PC-3 (cell line): ENCODE measurements around the gene FYN. TPM values are rescaled to one million over a fixed set of nuclear protein-coding genes. Genes with fewer than 3 reads are reported as not detected.

Experiments
- ATAC-seq: fragments of 200-7000 bp; cut with Tn5 transposase; 2 replicates; pipeline ENCODE4 v1.9.1; 2020; ENCODE audit warnings: mild to moderate bottlenecking, moderate library complexity
- BruUV-seq: library from RNA; stranded (reverse); fragments of 400-500 nt; replicated peaks from 2 replicates; lab custom pipeline; 2021; lab: Mats Ljungman, UMichigan
- CTCF ChIA-PET: fragments of 300-600 bp; sonication (Branson Sonifier 250); formaldehyde crosslinking; loops from one replicate; lab custom pipeline; 2022; ENCODE audit warnings: antibody characterized with exemption; lab: Charles Lee
- POLR2A ChIA-PET: fragments of 300-600 bp; sonication (Branson Sonifier 250); formaldehyde crosslinking; loops from one replicate; lab custom pipeline; 2022; ENCODE audit warnings: antibody characterized with exemption; ENCODE audit not compliant: unreplicated experiment; lab: Charles Lee
- DNase-seq: peaks from one replicate; pipeline ENCODE4 v3.0.0-alpha.2; 2015
- H2AFZ ChIP-seq: fragments of 300-600 bp; sonication (generic); 2 replicates; pipeline ENCODE4 v1.6.0; 2016; ENCODE audit warnings: antibody characterized with exemption, low read length
- H3F3A ChIP-seq: fragments of 300-600 bp; sonication (generic); one replicate; pipeline ENCODE4 v1.6.0; 2017; ENCODE audit warnings: antibody characterized with exemption, low read length, control low read depth, mild to moderate bottlenecking; ENCODE audit not compliant: unreplicated experiment
- H3K27ac ChIP-seq: fragments of 300-600 bp; sonication (generic); 2 replicates; pipeline ENCODE4 v1.5.1; 2016; ENCODE audit warnings: mild to moderate bottlenecking, low read length
- H3K27me3 ChIP-seq: fragments of 300-600 bp; sonication (generic); 2 replicates; pipeline ENCODE4 v1.6.1; 2016; ENCODE audit warnings: low read length, mixed read lengths
- H3K36me3 ChIP-seq: fragments of 300-600 bp; sonication (generic); 2 replicates; pipeline ENCODE4 v1.6.1; 2016; ENCODE audit warnings: low read depth, mixed run types, low read length, mixed read lengths
- H3K4me1 ChIP-seq: fragments of 300-600 bp; sonication (generic); 2 replicates; pipeline ENCODE4 v1.5.1; 2016; ENCODE audit warnings: low read length; ENCODE audit not compliant: insufficient read depth
- H3K4me2 ChIP-seq: fragments of 300-600 bp; sonication (generic); 2 replicates; pipeline ENCODE4 v1.6.0; 2016; ENCODE audit warnings: low read length
- H3K4me3 ChIP-seq: fragments of 300-600 bp; sonication (generic); 2 replicates; pipeline ENCODE4 v1.5.1; 2016; ENCODE audit warnings: mild to moderate bottlenecking, low read length, mixed read lengths
- H3K79me2 ChIP-seq: fragments of 300-600 bp; sonication (generic); 2 replicates; pipeline ENCODE4 v1.6.1; 2017; ENCODE audit warnings: low read length, mixed read lengths
- H3K9ac ChIP-seq: fragments of 300-600 bp; sonication (generic); 2 replicates; pipeline ENCODE4 v1.6.0; 2016; ENCODE audit warnings: mild to moderate bottlenecking, low read length
- H3K9me2 ChIP-seq: fragments of 300-600 bp; sonication (generic); replicated peaks from 2 replicates; pipeline ENCODE4 v1.6.1; 2016; ENCODE audit warnings: mixed run types, low read length, mixed read lengths
- H3K9me3 ChIP-seq: fragments of 300-600 bp; sonication (generic); 2 replicates; pipeline ENCODE4 v1.6.1; 2016; ENCODE audit warnings: low read length, mixed read lengths
- H4K20me1 ChIP-seq: fragments of 300-600 bp; sonication (generic); 2 replicates; pipeline ENCODE4 v1.6.1; 2016; ENCODE audit warnings: low read length, mixed read lengths
- CTCF ChIP-seq: fragments of 300-600 bp; sonication (generic); conservative IDR thresholded peaks from 2 replicates; pipeline ENCODE4 v1.5.1; 2017; ENCODE audit warnings: antibody characterized with exemption, low read depth, mild to moderate bottlenecking, low read length
- EZH2 ChIP-seq: fragments of 300-600 bp; sonication (generic); IDR thresholded peaks from one replicate; pipeline ENCODE4 v1.6.1; 2017; ENCODE audit warnings: antibody characterized with exemption, mild to moderate bottlenecking, low read length; ENCODE audit not compliant: unreplicated experiment
- EZH2phosphoT487 ChIP-seq: fragments of 300-600 bp; sonication (generic); IDR thresholded peaks from 2 replicates; pipeline ENCODE4 v1.6.1; 2018; ENCODE audit warnings: mild to moderate bottlenecking, antibody characterized with exemption, low read length, borderline replicate concordance
- intact Hi-C: fragments of 100-400 bp; cut with micrococcal nuclease; formaldehyde crosslinking; loops from 2 replicates; pipeline ENCODE4 v1.9.0; 2023
- total RNA-seq: library from RNA; depleted of rRNA; stranded (reverse); fragments of >200 nt; gene quantifications from 2 replicates; pipeline ENCODE4 v1.2.3, GENCODE V29; 2014

FYN gene
- total RNA-seq, 1 experiment from 2014 or later: 27.6 TPM

- ChIA-PET POLR2A (no interaction called here), CTCF (no interaction called here)
- Histone ChIP-seq H3K9ac (no peak overlapping the region), H3K9me2 (no peaks in the 10 kb centered on the region), H2AFZ (no peak overlapping the region), H3K4me1 (no peaks in the 10 kb centered on the region), H4K20me1 (no peaks in the 10 kb centered on the region), H3K4me2 (no peak overlapping the region), H3K79me2 (no peaks in the 10 kb centered on the region), H3F3A (no peaks in the 10 kb centered on the region), H3K27me3 (no peaks in the 10 kb centered on the region), H3K4me3 (no peak overlapping the region), H3K36me3 (no peaks in the 10 kb centered on the region), H3K27ac (no peak overlapping the region), H3K9me3 (no peaks in the 10 kb centered on the region)
- intact Hi-C loops: no loop called here
- TF ChIP-seq EZH2phosphoT487 (no peak), CTCF (no peak), EZH2 (no peak)
- ATAC-seq (no peak), DNase-seq (no peak)
- BruUV-seq: no TSS peak
Observed at GRCh38 chr6:111773501-111774345, 99.5 kb downstream of the FYN start.

GRCh38 chr6:111772381-111772780, 100.9 kb downstream of the FYN start:
- no peaks in the 10 kb centered on the region for H3K4me1 ChIP-seq
- ATAC-seq (no peak), DNase-seq (no peak)
- no peak overlapping the region for H3K27ac ChIP-seq
- H3F3A ChIP-seq: no peaks in the 10 kb centered on the region
- no peaks in the 10 kb centered on the region for H3K9me3 ChIP-seq
- H3K9me2 ChIP-seq: no peaks in the 10 kb centered on the region
- no peaks in the 10 kb centered on the region for H3K27me3 ChIP-seq
- TF ChIP-seq EZH2phosphoT487 (no peak), EZH2 (no peak), CTCF (no peak)
- intact Hi-C loops: no loop called here
- H4K20me1 ChIP-seq: no peaks in the 10 kb centered on the region
- no peak overlapping the region for H2AFZ ChIP-seq
- BruUV-seq: no TSS peak
- no peaks in the 10 kb centered on the region for H3K36me3 ChIP-seq
- H3K9ac ChIP-seq: no peak overlapping the region
- ChIA-PET POLR2A (no interaction called here), CTCF (no interaction called here)
- no peaks in the 10 kb centered on the region for H3K79me2 ChIP-seq
- H3K4me2 ChIP-seq: no peak overlapping the region
- H3K4me3 ChIP-seq: no peak overlapping the region

- H2AFZ ChIP-seq: no peak overlapping the region
- no peaks in the 10 kb centered on the region for H4K20me1 ChIP-seq
- H3K79me2 ChIP-seq: no peaks in the 10 kb centered on the region
- H3K4me3 ChIP-seq: no peak overlapping the region
- H3K4me2 ChIP-seq: no peak overlapping the region
- H3K9ac ChIP-seq: no peak overlapping the region
- ATAC-seq (no peak), DNase-seq (no peak)
- no peaks in the 10 kb centered on the region for H3F3A ChIP-seq
- no peaks in the 10 kb centered on the region for H3K9me3 ChIP-seq
- H3K36me3 ChIP-seq: no peaks in the 10 kb centered on the region
- TF ChIP-seq EZH2phosphoT487 (no peak), CTCF (no peak), EZH2 (no peak)
- intact Hi-C loops: no loop called here
- no peaks in the 10 kb centered on the region for H3K9me2 ChIP-seq
- ChIA-PET CTCF (no interaction called here), POLR2A (no interaction called here)
- no peaks in the 10 kb centered on the region for H3K27me3 ChIP-seq
- no peaks in the 10 kb centered on the region for H3K4me1 ChIP-seq
- BruUV-seq: no TSS peak
- H3K27ac ChIP-seq: no peak overlapping the region
Observed at GRCh38 chr6:111771629-111772028, 101.6 kb downstream of the FYN start.
